SKM-1 treated with dmso at 0.1 percent for 144 hours (cell line): ENCODE measurements around the gene CDC42EP1.
"Not testable (repeated sequence)": the region's sequence is repeated elsewhere in the genome, so short reads cannot be mapped to it uniquely, and the experiment has no call there.

Experiments used
- DNase-seq: peaks from one replicate; lab custom pipeline; 2025; ENCODE audit not compliant: unreplicated experiment; lab: John Stamatoyannopoulos, UW

The CDC42EP1 gene

DNA sequence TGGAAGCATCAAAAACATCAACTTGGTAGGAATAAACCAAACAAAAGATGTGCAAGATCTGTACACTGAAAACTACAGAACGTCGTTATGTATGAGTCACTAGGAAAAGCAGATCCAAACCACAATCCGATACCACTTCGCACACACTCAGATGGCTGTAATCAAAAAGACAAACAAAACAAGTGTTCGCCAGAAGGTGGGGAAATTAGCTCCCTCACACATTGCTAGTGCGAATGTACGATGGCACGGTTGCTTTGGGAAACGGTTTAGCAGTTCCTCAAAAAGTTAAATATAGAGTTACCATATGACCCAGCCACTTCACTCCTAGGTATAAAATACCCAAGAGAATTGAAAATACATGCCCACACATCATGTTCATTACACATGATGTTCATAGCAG, 26.3 kb upstream of the CDC42EP1 start:
- DNase-seq, result peak; percentile 24

DNA sequence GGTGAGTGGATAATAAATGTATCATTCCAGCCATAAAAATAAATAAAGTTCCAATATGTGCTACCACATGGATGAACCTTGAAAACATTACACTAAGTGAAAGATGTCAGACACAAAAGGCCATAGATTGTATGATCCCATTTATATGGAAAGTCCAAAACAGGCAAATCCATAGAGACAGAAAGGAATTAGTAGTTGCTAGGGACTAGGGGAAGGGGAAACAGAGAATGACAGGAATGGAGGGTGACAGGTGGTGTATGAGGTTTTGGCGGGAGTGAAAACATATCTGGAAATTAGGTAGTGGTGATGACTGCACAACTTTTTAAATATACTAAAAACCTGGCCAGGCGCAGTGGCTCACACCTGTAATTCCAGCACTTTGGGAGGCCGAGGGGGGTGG, 25.8 kb upstream of the CDC42EP1 start:
- DNase-seq, result no peak

DNA sequence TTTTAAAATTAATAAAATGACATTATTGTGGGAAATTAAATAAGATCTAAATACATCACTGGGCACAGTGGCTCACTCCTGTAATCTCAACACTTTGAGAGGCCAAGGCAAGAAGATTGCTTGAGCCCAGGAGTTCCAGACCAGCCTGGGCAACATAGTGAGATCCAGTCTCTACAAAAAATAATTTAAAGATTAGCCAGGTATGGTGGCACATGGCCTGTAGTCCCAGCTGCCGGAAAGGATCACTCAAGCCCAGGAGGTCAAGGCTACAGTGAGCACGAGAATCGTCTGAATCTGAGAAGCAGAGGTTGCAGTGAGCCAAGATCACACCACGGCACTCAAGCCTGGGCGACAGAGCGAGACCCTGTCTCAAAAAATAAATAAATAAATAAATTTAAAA, 25.1 kb upstream of the CDC42EP1 start:
- no peak for DNase-seq

DNA sequence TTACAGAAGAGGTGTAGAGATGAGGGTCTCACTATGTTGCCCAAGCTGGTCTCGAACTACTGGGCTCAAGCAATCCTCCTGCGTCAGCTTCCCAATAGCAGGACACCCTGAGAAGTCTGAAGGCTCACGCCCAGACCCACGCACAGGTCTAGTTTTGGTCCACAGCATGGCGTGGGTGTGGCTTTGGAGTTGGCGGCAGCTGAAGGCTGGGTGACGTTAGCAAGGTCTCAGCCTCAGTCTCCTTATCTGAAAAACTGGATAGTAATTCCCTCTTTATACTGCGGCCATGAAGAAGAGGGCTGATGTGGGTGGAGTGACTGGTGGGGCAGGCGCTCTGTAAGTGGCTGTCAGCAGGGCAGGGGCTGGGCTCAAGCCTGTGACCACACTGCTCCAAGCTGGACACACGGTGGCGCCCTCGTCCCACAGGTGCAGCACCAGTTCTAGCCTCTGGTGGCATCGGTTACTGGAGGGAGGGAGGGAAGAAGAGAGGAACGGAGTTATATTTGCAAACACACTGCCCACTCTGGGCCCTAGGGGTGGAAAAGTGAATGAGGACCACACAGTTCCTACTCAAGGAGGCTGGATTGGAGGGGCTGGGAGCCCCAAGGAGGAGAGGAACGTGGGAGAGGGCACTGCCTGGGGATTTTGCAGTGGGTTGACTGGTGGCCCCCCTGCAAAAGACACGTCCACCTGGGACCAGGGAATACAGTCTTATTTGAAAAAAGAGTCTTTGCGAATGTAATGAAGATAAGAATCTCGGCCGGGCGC, 21.5 kb upstream of the CDC42EP1 start:
- DNase-seq, result peak; percentile 93

DNA sequence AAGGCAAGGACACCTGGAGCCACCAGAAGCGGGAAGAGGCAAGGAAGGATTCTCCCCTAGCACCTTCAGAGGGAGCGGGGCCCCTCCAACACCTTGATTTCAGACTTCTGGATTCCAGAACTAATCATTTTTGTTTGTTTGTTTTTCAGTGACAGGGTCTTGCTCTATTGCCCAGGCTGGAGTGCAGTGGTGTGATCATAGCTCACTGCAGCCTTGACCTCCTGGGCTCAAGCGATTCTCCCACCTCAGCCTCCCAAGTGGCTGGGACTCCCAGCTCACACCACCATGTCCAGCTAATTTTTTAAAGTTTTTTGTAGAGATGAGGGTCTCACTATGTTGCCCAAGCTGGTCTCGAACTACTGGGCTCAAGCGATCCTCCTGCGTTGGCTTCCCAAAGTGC, 20.5 kb upstream of the CDC42EP1 start:
- DNase-seq, result not testable (repeated sequence)

DNA sequence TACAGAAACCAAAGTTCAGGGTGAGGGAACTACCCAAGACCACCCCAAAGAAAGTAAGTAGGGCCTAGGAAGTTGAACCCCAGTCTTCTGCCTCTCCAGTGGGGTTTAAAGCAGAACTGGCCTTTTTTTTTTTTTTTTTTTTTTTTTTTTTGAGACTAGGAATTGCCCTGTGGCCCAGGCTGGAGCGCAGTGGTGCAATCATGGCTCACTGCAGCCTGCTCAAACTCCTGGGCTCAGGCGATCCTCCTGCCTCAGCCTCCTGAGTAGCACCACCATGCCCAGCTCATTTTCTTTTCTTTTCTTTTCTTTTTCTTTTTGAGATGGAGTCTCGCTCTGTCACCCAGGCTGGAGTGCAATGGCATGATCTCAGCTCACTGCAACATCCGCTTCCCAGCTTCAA, 17.9 kb upstream of the CDC42EP1 start:
- DNase-seq, result not testable (repeated sequence)

DNA sequence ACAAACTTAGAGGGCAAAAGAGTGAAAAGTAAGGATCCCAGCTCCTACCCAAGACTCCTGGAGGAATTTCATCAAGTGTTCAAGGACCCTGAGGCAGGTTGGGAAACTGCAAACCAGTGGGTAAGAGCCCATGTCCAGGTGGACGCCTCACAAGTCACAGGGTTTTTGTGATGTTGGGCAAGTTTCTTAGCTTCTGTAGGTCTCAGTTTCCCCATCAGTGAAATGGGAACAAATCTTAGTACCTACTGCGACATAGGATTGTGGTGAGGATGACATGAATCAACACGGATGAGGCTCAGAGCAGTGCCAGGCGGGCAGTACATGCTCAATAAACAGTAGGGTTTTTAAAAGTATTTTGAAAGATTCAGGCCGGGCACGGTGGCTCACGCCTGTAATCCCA, 17.3 kb upstream of the CDC42EP1 start:
- no peak for DNase-seq

DNA sequence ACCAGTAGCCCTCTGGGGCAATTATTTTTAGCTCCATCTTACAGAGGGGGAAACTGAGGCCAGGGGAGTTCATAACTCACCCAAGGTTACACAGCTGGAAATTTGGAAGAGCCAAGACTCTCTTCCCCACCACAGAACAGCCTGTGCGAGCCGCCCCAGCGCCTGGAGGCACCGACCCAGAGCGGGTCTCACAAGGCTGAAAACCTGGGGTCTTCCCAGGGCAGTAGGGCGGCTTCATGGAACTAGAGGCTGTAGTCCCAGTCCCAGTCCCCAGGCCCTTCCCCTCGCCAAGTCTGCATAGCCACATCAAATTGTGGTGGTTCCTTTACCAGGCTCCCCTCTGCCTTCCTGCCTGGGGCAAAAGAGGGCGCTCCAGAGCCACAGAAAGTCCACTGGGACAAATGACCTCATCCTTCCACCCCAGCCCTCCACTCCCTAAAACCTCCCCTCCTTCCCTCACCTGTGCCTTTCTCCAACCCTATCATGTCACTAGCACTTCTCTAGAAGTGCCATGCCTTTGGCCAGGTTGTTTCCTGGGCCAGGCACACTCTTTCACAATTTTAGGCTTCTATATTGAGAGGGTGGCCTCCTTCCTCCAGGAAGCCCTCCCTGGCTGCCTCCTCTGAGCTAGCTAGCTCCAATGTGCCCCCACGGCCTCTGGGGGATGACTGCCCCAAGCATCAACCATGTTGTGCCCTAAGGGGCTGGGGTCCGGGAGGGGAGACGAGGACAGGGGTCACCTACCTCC, 15.2 kb upstream of the CDC42EP1 start:
- peak; percentile 32 for DNase-seq

DNA sequence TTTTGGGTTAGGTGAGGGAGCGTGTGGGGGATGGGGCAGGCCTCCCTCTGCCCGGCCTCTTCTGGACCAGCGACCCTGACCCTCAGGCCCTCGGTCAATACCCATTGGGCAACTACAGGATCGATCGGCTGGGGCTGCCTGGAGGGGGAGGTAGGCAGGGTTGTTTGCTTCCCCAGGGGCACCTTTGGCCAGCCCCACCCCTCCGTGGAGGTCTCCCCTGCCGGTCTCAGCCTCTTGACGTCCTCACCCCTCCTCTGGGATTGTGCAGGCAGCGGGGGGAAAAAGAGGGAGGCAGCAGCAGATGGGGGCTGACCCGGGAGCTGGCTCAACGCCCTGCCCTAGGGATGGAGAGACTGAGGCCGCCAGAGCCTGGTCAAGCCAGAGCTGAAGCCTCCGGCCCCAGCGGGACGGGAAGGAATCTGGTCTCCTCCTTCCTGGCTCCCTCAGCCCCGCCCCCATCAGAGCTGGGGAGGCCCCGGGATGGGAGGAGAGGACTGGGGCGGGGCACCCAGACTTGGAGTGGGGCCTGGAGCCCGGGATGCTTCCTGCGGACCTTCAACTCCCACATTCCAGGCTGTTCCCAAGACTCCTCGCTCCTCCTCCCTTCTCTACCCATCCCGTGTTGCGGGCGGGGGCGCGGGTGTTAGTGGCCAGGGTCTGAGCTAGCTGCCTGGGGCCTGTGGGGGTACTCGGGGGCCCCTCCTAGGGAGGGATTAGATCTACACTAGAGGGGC, 14.4 kb upstream of the CDC42EP1 start:
- no peak for DNase-seq

DNA sequence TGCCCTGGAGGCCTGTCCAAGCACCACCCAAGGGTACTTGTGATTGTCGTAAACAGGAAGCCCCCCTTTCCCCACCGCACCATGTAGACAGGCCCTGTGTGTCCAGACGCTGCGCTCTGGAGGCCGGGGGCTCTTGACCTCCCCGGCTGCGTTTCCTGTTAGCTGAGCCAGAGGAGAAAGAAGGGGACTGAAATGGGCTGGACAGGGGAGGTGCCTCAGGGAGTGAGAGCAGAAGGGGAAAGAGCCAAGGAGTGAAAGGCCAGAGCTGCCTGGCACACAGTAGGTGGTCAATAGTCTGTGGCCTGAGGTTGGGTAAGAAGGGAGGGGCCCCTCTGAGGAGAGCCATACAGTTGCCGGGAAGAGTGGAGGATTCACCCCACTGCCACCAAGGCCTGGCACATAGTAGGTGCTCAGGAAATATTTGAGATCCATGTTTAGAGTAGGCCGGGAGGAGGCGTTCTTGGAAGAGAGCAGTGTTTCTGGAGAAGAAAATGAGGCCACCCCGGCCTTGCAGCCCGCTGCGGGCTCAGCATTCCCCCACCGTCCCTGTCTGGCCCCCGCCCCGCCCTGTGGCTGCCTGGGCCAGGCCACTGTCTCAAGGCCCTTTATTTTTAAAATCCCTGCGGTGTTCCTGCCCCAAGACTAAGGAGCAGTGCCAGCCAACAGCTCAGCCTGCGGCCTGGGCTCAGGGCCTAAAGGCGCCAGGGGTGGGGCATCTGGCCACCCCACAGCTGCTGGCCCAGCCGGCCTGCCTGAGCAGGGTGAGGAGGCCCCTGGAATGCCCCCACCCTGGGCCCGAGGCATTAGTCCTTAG, 13.6 kb upstream of the CDC42EP1 start:
- no peak for DNase-seq

DNA sequence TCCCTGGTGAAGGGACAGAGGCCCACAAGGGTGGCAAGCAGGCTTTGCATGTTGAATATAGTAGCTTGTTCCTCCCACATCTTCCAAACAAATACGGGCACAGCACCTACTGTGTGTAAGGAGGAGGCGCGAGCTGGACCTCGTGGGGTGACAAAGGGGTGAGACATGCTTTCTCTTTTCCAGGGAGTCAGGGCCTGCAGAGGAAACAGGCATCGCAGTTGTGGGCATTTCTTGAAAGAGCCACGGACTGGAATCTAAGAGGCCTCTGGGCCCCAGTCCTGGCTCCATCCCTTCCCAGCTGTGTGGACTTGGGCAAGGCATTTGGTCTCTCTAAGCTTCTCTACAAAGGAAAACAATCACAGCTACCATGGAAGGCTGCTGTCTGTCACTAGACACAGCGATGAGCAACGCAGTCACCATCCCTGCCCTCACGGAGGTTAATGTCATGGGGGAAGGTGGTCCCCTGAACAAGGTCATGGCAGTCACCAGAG, 13.0 kb upstream of the CDC42EP1 start:
- DNase-seq, result no peak

DNA sequence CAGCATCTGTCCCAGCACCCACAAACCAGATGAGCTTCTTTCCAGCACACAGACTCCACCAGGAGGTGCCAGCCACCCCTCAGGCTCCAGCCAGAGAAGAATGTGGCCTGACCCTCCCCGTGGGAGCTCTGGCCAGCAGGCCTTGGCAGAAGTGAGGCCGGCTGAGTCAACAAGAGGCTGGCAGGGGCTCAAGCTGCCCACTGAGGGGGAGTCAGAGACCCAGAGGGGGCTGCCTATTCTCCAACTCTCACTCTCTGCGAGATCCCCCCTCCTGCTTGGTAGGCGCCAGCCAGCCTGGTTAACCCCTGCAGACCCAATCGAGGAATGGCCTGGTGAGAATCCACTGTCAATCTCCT, 10.6 kb upstream of the CDC42EP1 start:
- no peak for DNase-seq

DNA sequence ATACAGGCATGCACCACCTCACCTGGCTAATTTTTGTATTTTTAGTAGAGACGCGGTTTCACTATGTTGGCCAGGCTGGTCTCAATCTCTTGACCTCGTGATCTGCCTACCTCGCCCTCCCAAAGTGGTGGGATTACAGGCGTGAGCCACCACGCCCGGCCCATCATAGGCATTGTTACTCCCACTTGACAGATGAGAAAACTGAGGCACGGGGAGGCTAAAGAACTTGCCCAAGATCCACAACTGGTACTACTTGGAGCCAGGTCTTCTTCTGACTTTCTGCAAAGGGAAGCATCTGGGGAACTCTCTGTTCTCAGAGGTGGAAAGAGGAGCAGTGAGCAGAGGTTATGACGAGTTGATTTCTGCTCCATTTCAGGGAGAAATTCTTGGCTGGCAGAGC, 9.4 kb upstream of the CDC42EP1 start:
- DNase-seq, result not testable (repeated sequence)

DNA sequence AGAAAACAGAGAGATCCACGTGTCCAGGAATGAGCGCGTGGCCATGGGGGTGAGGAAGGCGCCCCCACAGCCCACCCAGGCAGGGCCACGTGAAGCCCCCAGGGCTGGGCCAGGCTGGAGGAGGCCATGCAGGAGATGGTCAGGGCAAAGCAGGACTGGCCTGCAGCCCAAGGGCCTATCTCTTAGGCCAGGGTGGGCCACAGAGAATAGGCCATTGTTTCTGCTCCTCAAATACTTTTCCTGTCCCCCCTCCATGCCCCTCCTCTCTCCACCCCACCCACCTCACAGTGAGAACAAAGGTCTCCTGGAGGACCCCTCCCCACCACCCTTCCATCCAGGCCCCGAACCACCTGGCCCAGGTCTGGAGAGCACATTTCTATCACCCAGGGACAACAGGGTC, 8.3 kb upstream of the CDC42EP1 start:
- DNase-seq, result no peak

DNA sequence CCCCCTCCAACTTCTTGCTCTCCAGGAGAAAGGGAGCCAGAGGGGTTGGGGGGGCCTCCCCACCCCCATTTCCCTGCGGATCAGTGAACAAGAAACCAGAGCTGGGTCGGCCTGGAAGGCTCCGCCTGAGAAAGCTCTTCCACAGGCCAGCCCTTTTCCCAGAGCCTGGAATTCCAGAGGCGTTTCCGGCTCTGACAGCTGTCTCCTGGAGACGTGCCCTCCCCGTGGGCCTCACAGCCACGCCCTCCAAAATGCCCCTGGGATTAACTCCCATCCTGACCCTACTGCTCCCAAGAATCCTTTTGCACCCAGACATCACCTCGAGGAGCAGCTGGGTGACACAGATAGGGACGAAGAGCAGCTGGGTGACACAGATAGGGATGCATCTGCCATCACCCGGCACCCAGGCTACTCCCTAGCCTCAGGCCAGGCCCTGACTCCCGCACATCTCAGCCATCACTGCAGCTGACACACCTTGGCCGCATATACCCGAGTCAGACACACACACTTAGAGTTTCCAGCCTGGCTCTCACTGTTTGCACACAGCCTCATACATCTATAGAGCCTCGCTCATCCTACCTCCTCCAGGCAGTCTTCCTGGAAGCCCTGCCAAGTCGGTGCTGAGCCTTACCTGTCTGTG, 7.6 kb upstream of the CDC42EP1 start:
- DNase-seq, result no peak

DNA sequence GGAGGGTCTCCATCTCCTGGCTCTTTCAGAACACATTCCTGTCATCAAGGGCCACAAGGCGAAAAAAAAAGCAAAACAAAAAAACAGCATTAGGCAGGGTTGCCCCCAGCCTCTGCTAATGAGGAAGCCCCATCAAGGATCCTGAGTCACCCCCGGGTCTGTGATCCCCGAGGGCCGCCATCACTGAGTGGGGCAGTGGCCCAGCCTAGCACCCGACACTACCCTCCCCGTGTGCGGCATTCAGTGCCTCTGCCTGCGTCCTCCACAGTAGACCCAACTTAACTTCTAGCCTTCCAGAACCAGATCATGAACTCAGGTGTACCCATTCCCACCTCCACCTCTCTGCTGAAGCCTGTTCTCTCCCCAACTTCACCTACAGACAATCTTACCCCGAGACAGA, 6.6 kb upstream of the CDC42EP1 start:
- DNase-seq, result no peak

DNA sequence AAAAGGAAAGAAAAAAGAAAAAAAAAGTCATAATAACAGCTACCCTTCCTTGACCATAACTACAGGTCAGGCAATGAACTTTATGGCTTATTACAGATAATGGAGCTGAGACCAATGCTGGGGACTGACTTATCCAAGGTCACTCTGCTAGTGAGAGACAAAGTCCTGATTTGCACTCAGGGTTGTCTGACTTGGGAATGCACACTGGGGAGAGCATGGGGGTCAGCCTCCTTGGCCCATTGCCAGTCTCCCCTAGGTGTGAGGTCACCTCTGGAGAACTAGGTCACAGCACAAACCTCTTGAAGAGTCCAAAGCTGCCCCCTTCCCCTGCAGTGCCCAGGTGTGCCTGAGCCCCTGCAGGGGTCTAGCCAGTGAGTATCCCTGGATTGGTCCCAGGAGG, 5.3 kb upstream of the CDC42EP1 start:
- no peak for DNase-seq

DNA sequence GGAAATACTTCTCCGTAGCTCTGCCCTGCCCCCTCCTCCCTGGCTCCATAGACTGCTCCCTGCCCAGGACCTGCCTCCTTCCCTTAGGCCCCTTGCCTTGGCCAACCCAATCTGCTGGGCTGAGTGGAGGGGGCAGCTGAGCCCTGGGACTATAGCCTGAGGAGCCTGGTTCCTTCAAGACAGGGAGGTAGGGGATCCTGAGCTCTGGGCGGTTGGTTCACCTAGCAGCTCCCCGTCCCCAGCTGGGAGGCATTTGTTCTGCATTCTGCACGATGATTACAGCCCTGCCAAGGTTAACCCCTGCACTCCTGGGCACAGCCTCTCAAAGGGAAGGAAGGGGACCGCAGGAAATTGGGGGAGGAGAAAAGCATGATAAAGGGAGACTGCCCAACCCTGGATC, 3.6 kb upstream of the CDC42EP1 start:
- no peak for DNase-seq

DNA sequence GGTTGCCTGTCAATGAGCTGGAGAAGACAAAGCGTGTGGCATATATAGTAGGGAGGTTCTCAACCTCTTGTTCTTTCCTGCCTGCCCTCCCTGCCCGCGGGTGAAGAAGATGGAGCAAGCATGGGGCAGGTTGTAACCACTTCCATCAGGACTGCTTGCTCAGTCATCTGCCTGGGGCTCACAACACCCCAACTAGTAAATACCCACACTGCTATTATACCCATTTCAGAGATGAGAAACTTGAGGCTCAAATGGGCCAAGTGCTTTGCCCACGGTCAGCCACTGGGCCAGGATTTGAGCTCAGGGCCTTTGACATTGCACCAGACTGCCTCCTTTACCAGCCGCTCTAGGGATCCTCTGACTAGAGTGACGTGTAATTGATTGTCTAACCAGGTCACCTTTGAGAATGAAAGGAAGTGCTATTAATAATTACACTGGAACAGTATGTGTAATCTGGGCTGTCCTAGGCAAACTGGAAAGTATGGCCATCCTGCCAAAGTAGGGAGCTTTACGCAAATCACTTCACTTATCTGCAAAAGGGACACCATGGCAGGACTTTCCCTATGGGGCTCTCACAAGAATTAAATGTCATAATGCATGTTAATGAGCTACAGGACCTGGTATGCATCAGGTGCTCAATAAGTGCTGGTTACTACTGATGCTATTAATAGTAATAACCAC, 2.8 kb upstream of the CDC42EP1 start:
- DNase-seq, result no peak

DNA sequence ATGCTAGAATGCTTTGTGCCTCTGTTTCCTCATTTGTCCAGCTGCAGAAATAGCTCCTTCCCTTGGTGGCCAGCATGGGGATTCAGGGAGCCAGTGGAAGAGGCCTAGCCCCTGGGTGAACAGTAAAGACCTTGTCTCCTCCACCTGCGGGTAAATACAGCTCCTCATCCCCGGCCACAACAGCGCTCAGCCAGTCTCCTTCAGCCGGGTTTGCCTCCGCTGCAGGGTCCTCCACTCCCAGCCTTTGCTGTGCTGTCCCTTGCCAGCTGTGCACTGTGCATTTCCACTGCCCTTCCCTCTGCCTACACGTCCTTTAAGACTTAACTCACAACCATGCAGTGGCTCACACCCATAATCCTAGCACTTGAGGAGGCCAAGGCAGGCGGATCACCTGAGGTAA, 1.5 kb upstream of the CDC42EP1 start:
- no peak for DNase-seq
